ENCODE data around the gene SIGLEC11. TPM values are rescaled to one million over a fixed set of nuclear protein-coding genes. Genes with fewer than 3 reads are reported as not detected.
"Not testable (repeated sequence)": the region's sequence is repeated elsewhere in the genome, so short reads cannot be mapped to it uniquely, and the experiment has no call there.

Gene SIGLEC11
- total RNA-seq (2014; rRNA removed; shearing (Covaris generic); ENCODE audit: low replicate concordance): not detected in 2 replicates

DNA sequence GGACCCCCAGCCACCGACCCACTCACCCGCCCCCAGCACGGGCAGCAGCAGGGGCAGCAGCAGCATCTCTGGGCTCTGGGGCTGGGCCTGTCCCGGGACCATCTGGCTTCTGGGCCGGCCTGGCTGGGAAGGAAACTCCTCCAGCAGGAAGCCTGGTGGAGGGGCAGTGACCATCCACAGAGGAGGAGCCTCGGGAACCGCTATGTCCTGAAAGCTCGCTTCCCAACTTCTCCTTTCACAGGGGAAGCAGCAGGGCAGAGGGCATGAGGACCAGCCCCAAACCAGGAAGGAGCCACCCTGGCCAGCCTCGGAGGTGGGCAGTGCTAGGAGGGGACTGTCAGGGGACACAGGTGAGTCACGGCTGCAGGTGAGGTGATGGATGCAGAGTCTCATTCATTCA lies at the start of gene SIGLEC11:
Gene SIGLEC11 (minus strand): TSS at position 193 of the 400 bp plus-strand sequence. CDS start 91 bp downstream, at position 102.
- not testable (repeated sequence) for H3K4me3 ChIP-seq, DNase-seq, H3K36me3 ChIP-seq, H3K9me3 ChIP-seq
- peaks cover 21% of the 10 kb centered on the region for H3K27me3 ChIP-seq

GRCh38 chr19:50008532-50008931 lies 47.6 kb upstream of the SIGLEC11 start:
- Histone ChIP-seq H3K9me3 (no peaks in the 10 kb centered on the region), H3K36me3 (peaks cover 58% of the 10 kb centered on the region), H3K27me3 (no peaks in the 10 kb centered on the region), H3K4me3 (no peak overlapping the region)
- no peak for DNase-seq

DNA sequence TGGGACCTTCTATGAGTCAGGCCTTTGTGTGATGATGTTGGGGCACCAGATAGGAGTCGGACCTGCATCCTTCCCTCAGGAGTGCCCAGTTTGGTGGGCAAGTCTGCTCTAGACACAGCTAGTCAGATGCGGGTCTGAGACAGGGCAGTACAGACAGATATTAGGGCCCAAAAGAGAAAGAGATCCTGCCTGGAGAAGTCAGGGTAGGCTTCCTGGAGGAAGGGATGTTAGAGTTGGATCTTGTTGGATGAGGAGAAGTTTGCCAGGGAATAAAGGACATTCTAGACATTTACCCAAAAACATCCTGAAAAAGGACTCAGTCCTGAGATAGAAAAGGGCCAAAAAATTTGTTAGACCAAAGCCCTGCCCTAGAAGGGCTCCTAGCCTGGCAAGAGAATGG lies 47.0 kb upstream of the SIGLEC11 start:
- no peak for DNase-seq
- Histone ChIP-seq H3K27me3 (no peaks in the 10 kb centered on the region), H3K9me3 (no peaks in the 10 kb centered on the region), H3K4me3 (no peak overlapping the region), H3K36me3 (peaks cover 58% of the 10 kb centered on the region)

- no peak overlapping the region for H3K4me3 ChIP-seq
- H3K27me3 ChIP-seq: no peaks in the 10 kb centered on the region
- DNase-seq: no peak
- H3K36me3 ChIP-seq: peaks cover 64% of the 10 kb centered on the region
- no peaks in the 10 kb centered on the region for H3K9me3 ChIP-seq
Measured at GRCh38 chr19:50007170-50007569, 46.2 kb upstream of the SIGLEC11 start.

- Histone ChIP-seq H3K27me3 (no peaks in the 10 kb centered on the region), H3K36me3 (peaks cover 75% of the 10 kb centered on the region), H3K4me3 (no peak overlapping the region), H3K9me3 (no peaks in the 10 kb centered on the region)
- no peak for DNase-seq
Measured at GRCh38 chr19:50005428-50005827, 44.5 kb upstream of the SIGLEC11 start.

DNA sequence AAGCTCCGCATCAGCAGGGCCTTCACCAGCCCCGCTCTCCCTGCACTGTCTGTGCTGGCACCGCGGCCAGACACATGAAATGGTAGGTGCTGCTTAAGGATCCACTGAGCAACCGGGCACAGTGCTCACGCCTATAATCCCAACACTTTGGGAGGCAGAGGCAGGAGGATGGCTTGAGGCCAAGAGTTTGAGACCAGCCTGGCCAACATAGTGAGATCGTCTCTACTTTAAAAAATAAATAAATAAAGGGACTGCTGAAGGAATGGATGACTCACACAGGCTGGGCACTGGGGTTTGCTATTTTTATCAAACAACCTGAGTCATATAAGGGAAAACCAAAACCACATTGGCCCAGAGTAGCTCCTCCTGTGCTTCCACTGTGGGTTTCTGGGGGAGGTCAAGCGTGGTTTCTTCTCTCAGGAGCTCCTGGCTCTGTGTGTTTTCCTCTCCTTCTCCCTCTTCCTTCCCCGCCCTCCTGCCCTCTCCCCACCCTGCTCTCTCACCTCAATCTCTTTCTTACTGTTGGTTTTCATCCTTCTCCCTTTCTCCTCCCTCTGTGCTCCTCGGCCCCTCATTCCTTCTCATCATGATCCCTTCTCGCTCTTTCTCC lies 42.9 kb upstream of the SIGLEC11 start:
- peak; percentile 93 for DNase-seq
- no peak overlapping the region for H3K4me3 ChIP-seq
- no peaks in the 10 kb centered on the region for H3K27me3 ChIP-seq
- no peaks in the 10 kb centered on the region for H3K9me3 ChIP-seq
- H3K36me3 ChIP-seq: peaks cover 81% of the 10 kb centered on the region

GRCh38 chr19:50003254-50003788 lies 42.3 kb upstream of the SIGLEC11 start:
- H3K4me3 ChIP-seq: no peak overlapping the region
- H3K9me3 ChIP-seq: no peaks in the 10 kb centered on the region
- H3K27me3 ChIP-seq: no peaks in the 10 kb centered on the region
- H3K36me3 ChIP-seq: peaks cover 83% of the 10 kb centered on the region
- no peak for DNase-seq

DNA sequence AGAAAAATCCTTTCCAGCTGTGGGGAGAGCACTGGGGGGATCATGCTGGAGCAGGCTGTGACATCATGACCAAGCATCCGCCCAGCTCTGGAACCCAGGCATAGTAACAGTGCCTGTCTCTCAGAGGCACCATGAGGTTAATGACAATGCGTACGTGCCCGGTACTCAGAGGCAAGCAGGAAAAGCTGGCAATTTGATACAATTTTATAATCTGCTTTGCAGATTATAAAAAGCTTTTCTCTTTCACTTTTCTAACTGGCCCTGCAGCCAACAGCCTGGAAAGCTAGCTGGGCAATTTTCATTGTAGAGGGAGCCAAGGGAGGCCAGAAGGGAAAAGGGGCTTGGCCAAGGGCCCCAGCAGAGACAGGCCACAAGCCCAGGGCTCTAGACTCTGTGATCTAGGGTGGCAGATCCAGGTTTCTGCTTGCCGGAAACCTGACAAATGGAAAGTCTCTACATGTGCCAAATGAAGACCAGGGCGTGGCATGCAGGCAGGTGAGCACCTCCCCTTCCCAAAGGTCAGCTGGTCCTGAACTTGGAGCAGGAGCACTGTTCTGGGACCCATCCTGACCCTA lies 41.5 kb upstream of the SIGLEC11 start:
- Histone ChIP-seq H3K36me3 (peaks cover 81% of the 10 kb centered on the region), H3K9me3 (no peaks in the 10 kb centered on the region), H3K27me3 (no peaks in the 10 kb centered on the region), H3K4me3 (no peak overlapping the region)
- DNase-seq: no peak

GRCh38 chr19:50001775-50002174 lies 40.8 kb upstream of the SIGLEC11 start:
- no peak overlapping the region for H3K4me3 ChIP-seq
- peaks cover 80% of the 10 kb centered on the region for H3K36me3 ChIP-seq
- H3K27me3 ChIP-seq: no peaks in the 10 kb centered on the region
- no peaks in the 10 kb centered on the region for H3K9me3 ChIP-seq
- DNase-seq: no peak

- Histone ChIP-seq H3K27me3 (no peaks in the 10 kb centered on the region), H3K9me3 (no peaks in the 10 kb centered on the region), H3K4me3 (no peak overlapping the region), H3K36me3 (peaks cover 81% of the 10 kb centered on the region)
- DNase-seq: no peak
Measured at GRCh38 chr19:50000841-50001557, 40.0 kb upstream of the SIGLEC11 start.

DNA sequence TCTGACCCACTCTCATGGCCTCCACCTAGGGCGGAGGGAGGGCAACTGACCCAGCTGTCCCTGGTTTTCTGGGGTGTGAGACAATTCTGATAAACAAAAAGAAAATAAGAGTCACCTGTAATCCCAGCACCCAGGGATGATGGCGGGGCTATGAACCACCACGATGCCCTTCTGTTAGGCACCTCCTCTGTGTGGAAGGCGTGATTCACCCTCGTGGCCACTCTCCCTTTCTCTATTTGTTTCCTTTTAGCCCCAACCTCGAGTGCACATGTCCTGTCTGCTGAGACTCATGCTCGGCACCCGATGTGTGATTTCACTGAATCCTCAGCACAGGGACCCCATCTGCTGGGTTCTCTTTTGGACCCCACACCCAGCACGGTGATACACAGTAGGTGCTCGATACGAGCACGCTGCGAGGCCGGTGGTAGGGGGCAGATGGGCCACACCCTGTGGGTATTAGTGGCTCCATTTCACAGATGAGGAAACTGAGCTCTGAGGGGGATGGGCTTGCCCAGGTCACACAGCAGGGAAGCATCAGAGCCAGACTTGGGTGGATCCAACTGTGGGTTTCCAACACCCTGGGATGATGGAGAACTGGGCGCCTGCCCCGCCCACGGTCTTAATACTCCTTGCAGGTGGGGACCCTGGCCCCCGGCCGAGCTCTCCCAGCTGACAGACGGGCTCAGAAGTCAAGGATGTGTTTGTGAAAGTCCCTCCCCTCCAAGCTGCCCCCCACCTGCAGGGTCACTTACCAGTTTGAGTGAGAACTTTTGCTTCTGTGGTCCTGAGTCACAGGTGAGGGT lies 39.3 kb upstream of the SIGLEC11 start:
- H3K9me3 ChIP-seq: no peaks in the 10 kb centered on the region
- no peaks in the 10 kb centered on the region for H3K27me3 ChIP-seq
- no peak overlapping the region for H3K4me3 ChIP-seq
- H3K36me3 ChIP-seq: peaks cover 75% of the 10 kb centered on the region
- no peak for DNase-seq

DNA sequence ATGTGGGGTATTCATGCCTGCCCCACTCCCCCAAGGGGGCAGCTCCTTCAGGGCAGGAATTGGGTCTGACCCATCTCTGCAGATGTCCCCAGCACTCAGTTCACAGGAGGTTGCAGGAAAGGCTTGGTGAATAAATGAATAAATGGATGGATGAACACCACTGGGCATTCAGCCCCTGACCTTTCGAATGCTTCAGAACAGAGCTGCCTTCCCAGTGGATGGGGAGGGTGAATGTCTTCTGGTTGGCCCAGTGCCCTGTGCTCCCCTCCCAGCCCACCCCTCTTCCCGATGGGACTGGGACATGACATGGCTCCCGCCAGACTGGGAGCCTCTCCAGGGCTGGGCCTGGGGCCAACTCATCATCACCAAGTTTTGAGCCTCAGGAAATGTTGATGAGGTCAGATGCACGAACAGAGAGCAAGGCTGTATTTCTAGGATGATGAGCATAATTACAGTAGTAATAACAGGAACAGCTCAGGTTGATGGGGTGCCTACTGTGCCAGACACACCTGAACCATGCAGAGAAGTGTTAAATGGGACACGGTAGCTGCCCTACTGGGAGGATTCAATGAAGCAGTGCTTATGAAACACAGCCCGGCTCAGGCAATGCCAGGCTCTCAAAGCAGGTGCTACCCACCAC lies 38.5 kb upstream of the SIGLEC11 start:
- Histone ChIP-seq H3K9me3 (no peaks in the 10 kb centered on the region), H3K36me3 (peaks cover 76% of the 10 kb centered on the region), H3K27me3 (no peaks in the 10 kb centered on the region), H3K4me3 (no peak overlapping the region)
- DNase-seq: peak; percentile 32

DNA sequence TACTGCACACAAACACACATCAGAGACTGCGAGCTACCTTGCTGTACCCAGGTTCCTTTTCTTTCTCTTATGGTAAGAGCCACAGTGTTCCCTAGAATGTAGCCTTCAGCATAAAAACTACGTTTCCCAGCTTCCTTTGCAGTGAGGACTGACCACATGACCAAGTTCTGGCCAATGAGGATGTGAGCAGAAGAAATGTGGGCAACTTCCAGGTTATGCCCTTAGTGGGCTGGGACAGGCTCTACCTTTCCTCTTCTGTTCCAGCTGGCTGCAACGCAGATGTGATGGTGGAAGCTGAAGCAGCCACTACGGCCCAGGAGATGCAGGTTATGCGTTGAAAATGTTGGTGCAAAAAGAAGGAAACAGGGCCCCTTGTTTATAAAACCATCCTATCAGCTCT lies 36.7 kb upstream of the SIGLEC11 start:
- DNase-seq: peak; percentile 18
- Histone ChIP-seq H3K4me3 (no peak overlapping the region), H3K27me3 (no peaks in the 10 kb centered on the region), H3K36me3 (peaks cover 73% of the 10 kb centered on the region), H3K9me3 (no peaks in the 10 kb centered on the region)

- peak; percentile 34 for DNase-seq
- Histone ChIP-seq H3K9me3 (peaks cover 4% of the 10 kb centered on the region; the same call in 1 of the 2 replicates), H3K4me3 (no peak overlapping the region), H3K27me3 (no peaks in the 10 kb centered on the region), H3K36me3 (peaks cover 24% of the 10 kb centered on the region)
Measured at GRCh38 chr19:49988433-49988832, 27.5 kb upstream of the SIGLEC11 start.

- Histone ChIP-seq H3K9me3 (peaks cover 4% of the 10 kb centered on the region; the same call in 1 of the 2 replicates), H3K27me3 (no peaks in the 10 kb centered on the region), H3K4me3 (no peak overlapping the region), H3K36me3 (peaks cover 23% of the 10 kb centered on the region)
- no peak for DNase-seq
Measured at GRCh38 chr19:49988007-49988406, 27.0 kb upstream of the SIGLEC11 start.

GRCh38 chr19:49987159-49987698 lies 26.3 kb upstream of the SIGLEC11 start:
- Histone ChIP-seq H3K9me3 (peaks cover 4% of the 10 kb centered on the region; the same call in 1 of the 2 replicates), H3K4me3 (no peak overlapping the region), H3K27me3 (no peaks in the 10 kb centered on the region), H3K36me3 (peaks cover 15% of the 10 kb centered on the region)
- DNase-seq: peak; percentile 82
